Spleen (tissue), 11 donors: ENCODE results near the gene NECTIN3. TPM values are rescaled to one million over a fixed set of nuclear protein-coding genes. Genes with fewer than 3 reads are reported as not detected.

Experiments
- DNase-seq: peaks from one replicate; pipeline ENCODE4 v3.0.0-alpha.2; 2020
- H3K27ac ChIP-seq, 8 donors: fragments of 200-600 bp; sonication (generic) in 7 of 8; 1 replicate in 4 of 8; 2 replicates in 4 of 8; pipeline versions ENCODE4 v1.5.0 to v1.8.0; 2016 to 2021; ENCODE audit warnings: inconsistent platforms in 4 of 8, mild to moderate bottlenecking in 4 of 8, moderate library complexity in 1 of 8
- H3K27me3 ChIP-seq, 7 donors: fragments of 200-600 bp; sonication (generic) in 6 of 7; replicated peaks in 1 of 7; 1 replicate in 4 of 7; 2 replicates in 3 of 7; pipeline versions ENCODE4 v1.5.0 to v1.8.0; 2016 to 2021; ENCODE audit warnings: inconsistent platforms in 3 of 7, mild to moderate bottlenecking in 1 of 7
- H3K36me3 ChIP-seq, 6 donors: fragments of 200-600 bp; sonication (generic) in 5 of 6; 1 replicate in 4 of 6; 2 replicates in 2 of 6; pipeline versions ENCODE4 v1.5.0 to v1.8.0; 2016 to 2021; ENCODE audit warnings: inconsistent platforms in 2 of 6
- H3K4me1 ChIP-seq, 6 donors: fragments of 200-600 bp; sonication (generic) in 5 of 6; 1 replicate in 3 of 6; 2 replicates in 3 of 6; pipeline versions ENCODE4 v1.5.0 to v1.8.0; 2016 to 2021; ENCODE audit warnings: inconsistent platforms in 3 of 6
- H3K4me3 ChIP-seq, 8 donors: fragments of 200-600 bp; sonication (generic) in 7 of 8; 1 replicate in 4 of 8; 2 replicates in 4 of 8; pipeline versions ENCODE4 v1.5.0 to v1.8.0; 2016 to 2021; ENCODE audit warnings: inconsistent platforms in 4 of 8, mild to moderate bottlenecking in 4 of 8, moderate library complexity in 2 of 8
- H3K9me3 ChIP-seq, 8 donors: fragments of 200-600 bp; sonication (generic) in 7 of 8; 1 replicate in 4 of 8; 2 replicates in 4 of 8; pipeline versions ENCODE4 v1.5.0 to v1.8.0; 2016 to 2021; ENCODE audit warnings: inconsistent platforms in 4 of 8
- POLR2A ChIP-seq, 3 donors: fragments of 450-650 bp; IDR thresholded peaks; one replicate each; pipeline ENCODE4 v1.5.1; 2017; ENCODE audit warnings: antibody characterized with exemption in 3 of 3, mild to moderate bottlenecking in 1 of 3
- POLR2AphosphoS5 ChIP-seq, 3 donors: sonication (generic); formaldehyde crosslinking; IDR thresholded peaks; one replicate each; pipeline ENCODE4 v1.5.1; 2017; ENCODE audit warnings: antibody characterized with exemption in 3 of 3
- WGBS, 5 donors: extraction: QIAGEN DNeasy Blood & Tissue Kit in 3 of 5; methylation state at CpG; one replicate each; pipeline versions ENCODE4 v1.1.5 to v1.1.7; 2013 to 2018; 5-methylcytosine and 5-hydroxymethylcytosine counted together
- intact Hi-C: fragments of 100-400 bp; cut with DNase I; formaldehyde crosslinking; loops from one replicate; pipeline ENCODE4 v1.15.0; 2023; ENCODE audit warnings: low total_unique reads
- polyA plus RNA-seq, 3 donors: library from polyadenylated mRNA; stranded (reverse); fragments of 200-250 nt; gene quantifications; one replicate each; pipeline ENCODE4 v1.2.1, GENCODE V29; 2013
- total RNA-seq, 7 donors: library from RNA; depleted of rRNA in 3 of 7; stranded (reverse); fragments of >200 nt in 3 of 7; fragmentation: NEBNext Ultra II Directional in 4 of 7; extraction: Animal tissue kit (Norgen Biotek cat#: 25700) in 4 of 7; gene quantifications; one replicate each; pipeline versions ENCODE4 v1.1.0 to v1.2.1, GENCODE V29; 2016 to 2021
- TF ChIP-seq, protein P1 (sequence below), 11 experiments: fragments of 200-600 bp in 7 of 11; fragments of 450-650 bp in 4 of 11; sonication (generic) in 4 of 11; IDR thresholded peaks in 8 of 11; conservative IDR thresholded peaks in 3 of 11; 1 replicate in 7 of 11; 2 replicates in 4 of 11; pipeline versions ENCODE4 v1.4.0 to v1.8.0; 2016 to 2021; ENCODE audit warnings: antibody characterized with exemption in 11 of 11, inconsistent platforms in 4 of 11, mild to moderate bottlenecking in 1 of 11
- donor health status: healthy with polysubstance abuse.
- donor health status: DM: no; HTN: no; CAD: no; lungs with moderate emphysema.
- donor health status: DM: no; HTN: no; CAD: no.
- donor health status: Bipolar disorder and iron deficiency.
- donor health status: healthy.
- donor health status: DM: no; HTN: no; CAD: no.
- donor health status: DM: yes; HTN: yes; CAD: no.

The NECTIN3 gene
- total and polyA plus RNA-seq, 10 donors, result 0.43 to 12.5 (median 7.3) TPM

DNA sequence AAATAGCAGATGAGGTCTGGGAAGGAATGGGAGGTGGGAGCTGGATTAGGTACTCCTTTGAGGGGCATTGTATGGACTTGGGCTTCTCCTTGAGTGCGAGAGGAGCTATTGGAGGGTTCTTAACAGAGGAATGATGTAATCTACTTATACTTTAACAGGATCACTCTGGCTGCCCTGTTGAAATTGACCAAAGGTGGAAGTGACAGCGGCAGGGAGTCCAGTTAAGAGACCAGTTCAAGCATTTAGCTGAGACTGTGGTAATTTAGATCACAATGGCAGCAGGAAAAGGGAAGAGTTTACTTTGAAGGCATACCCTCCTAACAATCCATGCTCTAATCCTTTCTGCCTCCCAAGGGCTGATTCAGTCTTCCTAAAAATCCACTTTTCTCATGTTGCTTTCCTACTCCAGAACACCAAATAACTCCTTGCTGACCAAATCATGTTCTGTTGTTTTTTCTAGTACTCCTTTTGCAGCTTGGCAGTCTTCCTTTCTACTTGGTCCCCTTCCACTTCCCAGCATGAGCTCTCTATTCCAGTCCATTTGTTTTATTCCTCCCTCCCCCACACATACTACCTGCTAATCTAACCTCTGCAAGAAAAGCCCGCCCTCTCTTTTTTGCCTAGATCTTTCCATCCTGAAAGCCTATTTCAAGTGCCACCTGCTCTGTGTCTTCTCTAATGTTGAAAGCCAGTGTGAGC, 139.4 kb downstream of the NECTIN3 start:
- no peaks in the 10 kb centered on the region for H3K4me1 ChIP-seq
- H3K9me3 ChIP-seq, result no peaks in the 10 kb centered on the region
- H3K4me3 ChIP-seq, result no peak overlapping the region
- 89 to 94% (median 89%) methylated on average over 3 of the region's 3 CpGs for WGBS, 5 donors
- H3K27ac ChIP-seq, result no peak overlapping the region
- intact Hi-C loops, result no loop called here
- no peak for TF ChIP-seq POLR2A (IDR thresholded peaks at IDR 0.05)
- no peak for TF ChIP-seq POLR2AphosphoS5 (IDR thresholded peaks at IDR 0.05)
- TF ChIP-seq, protein P1, sequence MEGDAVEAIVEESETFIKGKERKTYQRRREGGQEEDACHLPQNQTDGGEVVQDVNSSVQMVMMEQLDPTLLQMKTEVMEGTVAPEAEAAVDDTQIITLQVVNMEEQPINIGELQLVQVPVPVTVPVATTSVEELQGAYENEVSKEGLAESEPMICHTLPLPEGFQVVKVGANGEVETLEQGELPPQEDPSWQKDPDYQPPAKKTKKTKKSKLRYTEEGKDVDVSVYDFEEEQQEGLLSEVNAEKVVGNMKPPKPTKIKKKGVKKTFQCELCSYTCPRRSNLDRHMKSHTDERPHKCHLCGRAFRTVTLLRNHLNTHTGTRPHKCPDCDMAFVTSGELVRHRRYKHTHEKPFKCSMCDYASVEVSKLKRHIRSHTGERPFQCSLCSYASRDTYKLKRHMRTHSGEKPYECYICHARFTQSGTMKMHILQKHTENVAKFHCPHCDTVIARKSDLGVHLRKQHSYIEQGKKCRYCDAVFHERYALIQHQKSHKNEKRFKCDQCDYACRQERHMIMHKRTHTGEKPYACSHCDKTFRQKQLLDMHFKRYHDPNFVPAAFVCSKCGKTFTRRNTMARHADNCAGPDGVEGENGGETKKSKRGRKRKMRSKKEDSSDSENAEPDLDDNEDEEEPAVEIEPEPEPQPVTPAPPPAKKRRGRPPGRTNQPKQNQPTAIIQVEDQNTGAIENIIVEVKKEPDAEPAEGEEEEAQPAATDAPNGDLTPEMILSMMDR (IDR thresholded peaks at IDR 0.05 in 8 of 11, conservative IDR thresholded peaks at IDR 0.05 in 3 of 11), result no peak
- H3K27me3 ChIP-seq, result no peaks in the 10 kb centered on the region
- H3K36me3 ChIP-seq, result no peaks in the 10 kb centered on the region
- no peak for DNase-seq

DNA sequence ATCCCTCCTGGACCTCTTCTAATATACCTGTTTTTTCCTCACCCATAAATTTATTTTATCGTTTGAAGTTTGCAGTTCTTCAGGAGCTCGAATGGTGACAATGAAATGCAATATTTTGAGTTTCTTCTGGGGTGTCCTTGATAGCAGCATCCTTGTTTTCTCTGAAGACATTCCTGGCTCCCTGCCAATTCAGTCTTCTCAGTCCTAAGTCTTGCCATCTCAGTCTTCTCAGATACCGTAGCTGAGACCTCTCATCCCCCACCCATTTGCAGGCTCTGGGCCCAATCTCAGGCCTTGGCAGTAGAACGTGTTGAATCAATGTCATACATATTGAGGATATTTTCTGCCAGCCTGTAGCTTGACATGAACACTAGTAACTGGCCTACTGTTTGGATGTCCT, 140.9 kb downstream of the NECTIN3 start:
- intact Hi-C loops, result no loop called here
- Histone ChIP-seq H3K27me3 (no peaks in the 10 kb centered on the region), H3K27ac (no peak overlapping the region), H3K36me3 (no peaks in the 10 kb centered on the region), H3K4me1 (no peaks in the 10 kb centered on the region), H3K9me3 (no peaks in the 10 kb centered on the region), H3K4me3 (no peak overlapping the region)
- no peak for DNase-seq
- TF ChIP-seq POLR2AphosphoS5 (IDR thresholded peaks at IDR 0.05) (no peak), POLR2A (IDR thresholded peaks at IDR 0.05) (no peak)
- TF ChIP-seq, protein P1 (IDR thresholded peaks at IDR 0.05 in 8 of 11, conservative IDR thresholded peaks at IDR 0.05 in 3 of 11), result no peak
- WGBS, 5 donors, result 83 to 94% (median 87%) methylated on average over 4 of the region's 4 CpGs

DNA sequence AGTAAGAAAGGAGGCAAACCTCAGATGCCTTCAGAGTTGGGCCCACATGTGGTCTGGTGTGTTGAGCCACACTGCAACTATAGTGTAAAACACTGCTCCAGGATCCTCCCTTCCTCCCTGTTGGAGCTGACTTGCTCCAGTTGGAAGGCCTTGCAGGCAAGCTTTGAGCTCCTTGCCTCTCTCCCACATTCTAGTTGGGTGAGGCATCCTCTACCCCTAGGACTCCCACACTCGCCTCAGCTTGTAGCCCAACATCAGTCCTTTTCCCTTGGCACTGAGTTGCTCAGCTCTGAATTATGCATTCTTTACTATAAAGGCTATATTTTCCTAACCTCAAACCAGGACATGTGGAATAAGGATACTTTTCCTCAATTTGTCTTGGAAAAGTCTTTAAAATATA, 143.9 kb downstream of the NECTIN3 start:
- intact Hi-C loops, result no loop called here
- Histone ChIP-seq H3K36me3 (no peaks in the 10 kb centered on the region), H3K4me3 (no peak overlapping the region), H3K9me3 (no peaks in the 10 kb centered on the region), H3K27me3 (no peaks in the 10 kb centered on the region), H3K27ac (no peak overlapping the region), H3K4me1 (no peaks in the 10 kb centered on the region)
- WGBS, 5 donors, result 77 to 92% (median 88%) methylated on average over 1 of the region's 1 CpG
- no peak for DNase-seq
- TF ChIP-seq, protein P1 (IDR thresholded peaks at IDR 0.05 in 8 of 11, conservative IDR thresholded peaks at IDR 0.05 in 3 of 11), result no peak
- TF ChIP-seq POLR2A (IDR thresholded peaks at IDR 0.05), result no peak
- TF ChIP-seq POLR2AphosphoS5 (IDR thresholded peaks at IDR 0.05), result no peak

DNA sequence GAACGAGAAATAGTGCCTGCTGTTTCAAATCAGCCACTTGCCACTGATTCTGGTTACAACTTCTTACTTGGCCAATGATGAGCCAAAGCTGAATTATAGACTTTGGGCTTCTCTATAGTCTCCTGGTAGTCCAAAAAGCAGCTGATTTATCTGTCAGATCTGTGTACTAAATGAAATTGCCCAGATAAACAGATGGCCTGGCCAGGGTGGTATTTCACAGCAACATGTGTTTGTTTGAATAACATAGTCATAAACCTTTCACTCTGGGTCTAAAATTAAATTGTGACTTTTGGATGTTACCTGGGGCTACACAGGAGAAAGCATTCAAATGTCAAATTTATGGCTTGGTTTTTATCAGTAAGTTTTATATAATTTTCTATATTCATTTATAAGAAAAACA, 147.0 kb downstream of the NECTIN3 start:
- Histone ChIP-seq H3K4me1 (no peaks in the 10 kb centered on the region), H3K36me3 (no peaks in the 10 kb centered on the region), H3K27me3 (no peaks in the 10 kb centered on the region), H3K27ac (no peak overlapping the region), H3K9me3 (no peaks in the 10 kb centered on the region), H3K4me3 (no peak overlapping the region)
- DNase-seq, result no peak
- intact Hi-C loops, result no loop called here
- 78 to 86% (median 80%) methylated on average over 1 of the region's 1 CpG for WGBS, 5 donors
- TF ChIP-seq, protein P1 (IDR thresholded peaks at IDR 0.05 in 8 of 11, conservative IDR thresholded peaks at IDR 0.05 in 3 of 11), result no peak
- no peak for TF ChIP-seq POLR2A (IDR thresholded peaks at IDR 0.05)
